Stomach smooth muscle (tissue), 2 donors: ENCODE data around the gene POLR3A.

Source experiments
- H3K27ac ChIP-seq: one replicate; pipeline ENCODE4 v1.7.0; 2013; ENCODE audit warnings: mild to moderate bottlenecking, low read length, inconsistent platforms
- H3K27me3 ChIP-seq, 2 donors: one replicate each; pipeline ENCODE4 v1.7.0; 2013; ENCODE audit warnings: low read length in 2 of 2; ENCODE audit not compliant: insufficient read depth in 2 of 2, control insufficient read depth in 1 of 2
- H3K36me3 ChIP-seq, 2 donors: one replicate each; pipeline ENCODE4 v1.7.0; 2013; ENCODE audit warnings: low read length in 2 of 2; ENCODE audit not compliant: control insufficient read depth in 2 of 2, insufficient read depth in 2 of 2
- H3K4me1 ChIP-seq: one replicate; pipeline ENCODE4 v1.7.0; 2013; ENCODE audit warnings: low read length; ENCODE audit not compliant: control insufficient read depth, insufficient read depth
- H3K4me3 ChIP-seq, 2 donors: one replicate each; pipeline ENCODE4 v1.7.0; 2013; ENCODE audit warnings: low read length in 2 of 2
- H3K9ac ChIP-seq, 2 donors: one replicate each; pipeline ENCODE4 v1.7.0; 2013; ENCODE audit warnings: low read length in 2 of 2, mild to moderate bottlenecking in 1 of 2
- H3K9me3 ChIP-seq, 2 donors: one replicate each; pipeline ENCODE4 v1.7.0; 2013; ENCODE audit warnings: low read length in 2 of 2; ENCODE audit not compliant: control insufficient read depth in 2 of 2
- donor health status: healthy.
- donor health status: Pancreatic carcinoma.

POLR3A gene

DNA sequence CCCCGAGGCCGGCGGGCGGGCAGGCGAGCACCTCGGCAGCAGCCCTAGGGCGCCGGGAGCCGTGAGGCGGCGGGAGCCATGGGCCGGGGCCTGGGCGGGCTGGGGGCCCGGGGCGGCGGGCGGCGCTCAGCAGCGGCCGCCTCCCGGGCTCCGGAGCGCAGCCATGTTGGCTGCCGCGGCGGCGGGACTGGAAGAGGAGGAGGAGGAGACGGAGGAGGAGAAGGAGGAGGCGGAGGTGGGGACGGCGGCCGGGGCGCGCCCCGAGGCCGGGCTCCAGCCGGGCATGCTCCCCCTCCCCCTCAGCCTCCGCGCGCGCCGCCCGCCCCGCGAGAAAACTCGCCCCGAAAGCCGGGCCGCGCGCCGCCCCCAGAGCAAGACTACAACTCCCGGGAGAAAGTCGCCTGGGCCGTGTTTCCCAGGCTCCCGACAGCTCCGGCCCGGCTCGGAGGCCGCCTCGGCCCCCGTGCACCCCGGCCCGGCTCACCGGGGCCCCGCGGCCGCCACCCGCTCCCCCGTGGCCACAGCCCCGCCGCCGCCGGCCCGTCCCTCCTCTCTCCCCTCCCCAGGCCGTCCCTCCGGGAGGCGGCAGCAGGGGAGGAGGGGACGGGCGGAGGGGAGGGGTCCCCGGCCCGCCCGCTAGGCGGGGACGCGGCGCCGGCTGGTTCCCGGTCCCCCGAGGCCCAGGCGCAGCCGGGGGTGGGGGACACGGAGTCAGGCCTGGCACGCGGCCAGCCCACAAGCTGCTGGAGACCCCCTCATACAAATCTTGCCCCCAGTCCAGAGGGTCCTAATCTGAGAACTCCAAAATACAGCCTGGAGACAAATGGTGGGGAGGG is 102.5 kb downstream of the POLR3A start, which contains the start of gene DLG5:
Gene DLG5 (minus strand): TSS at position 190 of the 836 bp plus-strand sequence. CDS start 235 bp downstream, outside the sequence.
- H3K9ac ChIP-seq, result peak within 1 kb of the TSS; percentile 83 to 89
- no peaks in the 10 kb centered on the region for H3K36me3 ChIP-seq
- H3K27ac ChIP-seq, result peak within 1 kb of the TSS; percentile 86
- H3K4me1 ChIP-seq, result peaks cover 37% of the 10 kb centered on the region
- peak within 1 kb of the TSS; percentile 79 to 88 for H3K4me3 ChIP-seq
- H3K9me3 ChIP-seq, result no peaks in the 10 kb centered on the region
- H3K27me3 ChIP-seq, result no peaks in the 10 kb centered on the region

DNA sequence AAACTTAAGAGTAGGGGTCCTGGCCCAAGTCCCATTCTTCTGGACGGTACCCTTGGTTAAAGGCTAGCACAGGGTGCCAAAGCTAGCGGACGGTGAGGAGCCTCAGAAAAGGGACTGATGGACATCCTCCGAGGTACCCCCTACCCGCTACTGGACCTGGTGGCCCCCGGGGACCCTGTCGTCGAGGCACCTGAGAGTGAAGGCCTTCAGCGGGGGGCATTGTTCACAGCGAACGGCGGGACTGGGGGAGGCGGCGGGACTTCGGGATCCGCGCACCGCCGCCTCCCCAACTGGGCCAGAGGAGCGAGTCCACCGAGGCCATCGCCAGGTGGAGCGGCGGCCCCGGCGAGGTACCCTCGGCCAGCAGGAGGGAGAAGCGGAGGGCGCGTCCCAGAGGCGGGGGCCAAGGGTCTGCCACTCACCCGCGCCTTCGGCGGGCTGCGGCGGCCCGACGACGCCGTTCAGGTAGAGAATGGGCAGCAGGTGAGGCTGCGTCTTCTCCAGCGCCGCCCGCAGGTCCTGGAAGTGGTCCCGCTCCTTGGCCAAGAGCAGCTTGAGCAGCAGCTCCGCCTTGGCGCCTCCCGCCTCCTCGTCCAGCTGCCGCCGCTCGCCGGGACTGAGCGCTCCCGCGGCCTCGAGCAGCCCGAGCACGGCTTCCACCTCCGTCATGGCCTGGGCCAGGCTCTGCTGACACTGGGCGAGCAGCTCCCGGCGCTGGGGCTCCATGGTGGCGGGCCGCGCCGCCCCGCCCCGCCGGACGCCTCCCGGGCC is 103.3 kb downstream of the POLR3A start:
- Histone ChIP-seq H3K27me3 (no peaks in the 10 kb centered on the region), H3K4me3 (peak overlapping the region; percentile 79 to 88), H3K4me1 (peaks cover 45% of the 10 kb centered on the region), H3K27ac (peak overlapping the region; percentile 70), H3K9ac (peak overlapping the region; percentile 83 to 89), H3K9me3 (no peaks in the 10 kb centered on the region), H3K36me3 (no peaks in the 10 kb centered on the region)

DNA sequence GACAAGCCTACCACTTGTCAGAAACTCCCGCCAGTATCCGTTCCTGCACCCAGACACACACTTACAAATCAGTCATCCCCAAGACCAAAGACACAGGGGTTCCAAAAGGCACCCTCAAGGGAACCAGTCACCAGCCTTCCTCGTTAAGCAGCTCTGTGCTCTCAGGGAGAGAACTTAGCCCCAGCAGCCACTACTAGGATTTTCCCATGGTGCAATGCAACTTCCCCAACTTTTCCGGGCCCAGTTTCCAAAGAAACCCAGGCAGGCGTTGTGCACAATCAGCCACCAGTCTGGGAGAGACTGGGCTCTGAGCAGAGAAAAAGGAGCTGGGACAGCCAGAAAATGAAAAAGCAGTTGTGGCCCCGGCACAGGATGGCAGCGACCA is 103.9 kb downstream of the POLR3A start:
- Histone ChIP-seq H3K27ac (peak overlapping the region; percentile 70), H3K4me1 (peaks cover 50% of the 10 kb centered on the region), H3K9ac (peak overlapping the region; percentile 83 to 89)

DNA sequence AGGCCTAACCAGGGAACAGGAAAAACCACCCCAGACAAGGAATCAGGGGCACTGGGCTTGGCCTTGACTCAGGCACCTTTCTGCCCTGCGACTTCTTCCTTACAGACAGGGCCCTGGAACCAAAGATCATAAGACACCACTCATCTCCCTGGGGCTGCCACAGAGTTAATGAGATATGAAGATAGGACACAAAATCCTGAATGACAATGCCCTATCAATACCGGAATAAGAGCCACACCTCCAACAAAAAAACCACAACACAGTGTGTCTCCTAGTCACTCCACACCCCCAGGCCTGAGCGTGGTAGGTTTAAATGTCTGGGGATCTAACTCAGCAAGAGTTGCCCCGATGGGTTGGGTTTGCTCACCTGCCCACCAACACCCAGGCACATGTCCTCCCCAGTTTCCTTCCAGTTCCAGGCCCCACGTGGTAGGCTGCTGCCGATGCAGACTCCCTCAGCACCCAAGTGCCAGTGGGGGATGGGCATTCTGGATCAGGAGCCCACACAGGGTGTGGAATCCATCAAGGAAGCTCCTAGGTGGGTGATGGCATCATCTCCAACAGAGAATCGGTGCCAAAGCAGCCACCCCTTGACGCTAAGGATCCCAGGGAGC is 106.6 kb downstream of the POLR3A start:
- no peak overlapping the region for H3K27ac ChIP-seq
- peak overlapping the region in 1 of 2 donors; percentile 36 for H3K9ac ChIP-seq
- H3K27me3 ChIP-seq, result no peaks in the 10 kb centered on the region
- H3K4me3 ChIP-seq, result peak overlapping the region; percentile 22 to 34
- no peaks in the 10 kb centered on the region for H3K36me3 ChIP-seq
- H3K4me1 ChIP-seq, result peaks cover 63% of the 10 kb centered on the region
- H3K9me3 ChIP-seq, result no peaks in the 10 kb centered on the region

More for the DNA sequence above, 103.9 kb downstream of the POLR3A start:
- no peaks in the 10 kb centered on the region for H3K27me3 ChIP-seq
- no peaks in the 10 kb centered on the region for H3K36me3 ChIP-seq
- H3K4me3 ChIP-seq, result peak overlapping the region; percentile 79 to 88
- no peaks in the 10 kb centered on the region for H3K9me3 ChIP-seq

DNA sequence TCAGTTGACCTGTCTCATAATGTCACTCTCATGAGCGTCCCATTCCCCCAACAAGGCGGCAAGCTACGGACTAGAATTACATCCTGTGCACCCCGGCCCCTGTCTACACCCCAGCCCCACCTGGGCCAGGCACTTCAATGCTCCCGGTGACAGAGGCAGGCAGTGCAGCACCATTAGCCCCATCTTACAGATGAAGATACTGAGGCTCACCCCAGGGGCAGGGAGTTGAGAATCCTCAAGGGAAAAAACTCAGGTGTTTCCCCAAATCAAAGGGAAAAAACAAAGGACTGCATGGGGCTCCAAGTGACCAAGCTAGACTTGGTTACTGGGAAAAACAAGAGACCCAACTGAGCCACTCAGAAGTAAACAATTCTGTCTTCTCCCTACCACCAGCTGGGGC is 107.3 kb downstream of the POLR3A start:
- H3K27me3 ChIP-seq, result no peaks in the 10 kb centered on the region
- no peak overlapping the region for H3K27ac ChIP-seq
- no peaks in the 10 kb centered on the region for H3K36me3 ChIP-seq
- H3K4me3 ChIP-seq, result no peak overlapping the region
- H3K4me1 ChIP-seq, result peaks cover 58% of the 10 kb centered on the region
- no peaks in the 10 kb centered on the region for H3K9me3 ChIP-seq
- H3K9ac ChIP-seq, result no peak overlapping the region

DNA sequence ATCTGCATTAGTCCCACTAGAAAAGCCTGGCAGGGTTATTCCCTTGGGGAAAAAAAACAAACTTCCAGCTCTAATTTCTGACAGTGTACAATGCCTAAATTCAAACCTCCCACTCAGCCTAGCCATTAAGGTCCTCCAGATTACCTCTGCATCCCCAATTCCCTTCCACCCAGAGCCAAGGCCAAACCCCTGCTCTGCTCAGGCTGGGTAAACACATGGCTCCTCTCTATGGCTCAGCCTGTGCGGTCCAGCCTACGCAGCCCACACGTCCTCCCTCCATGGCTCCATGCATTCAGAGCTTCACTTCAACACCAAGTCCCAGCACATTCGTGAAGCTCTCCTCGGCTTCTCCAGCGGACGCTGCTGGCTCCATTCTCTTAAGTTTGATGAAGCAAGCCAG is 107.9 kb downstream of the POLR3A start:
- Histone ChIP-seq H3K9ac (no peak overlapping the region), H3K36me3 (no peaks in the 10 kb centered on the region), H3K4me3 (no peak overlapping the region), H3K27me3 (no peaks in the 10 kb centered on the region), H3K27ac (no peak overlapping the region), H3K9me3 (no peaks in the 10 kb centered on the region), H3K4me1 (peaks cover 57% of the 10 kb centered on the region)

DNA sequence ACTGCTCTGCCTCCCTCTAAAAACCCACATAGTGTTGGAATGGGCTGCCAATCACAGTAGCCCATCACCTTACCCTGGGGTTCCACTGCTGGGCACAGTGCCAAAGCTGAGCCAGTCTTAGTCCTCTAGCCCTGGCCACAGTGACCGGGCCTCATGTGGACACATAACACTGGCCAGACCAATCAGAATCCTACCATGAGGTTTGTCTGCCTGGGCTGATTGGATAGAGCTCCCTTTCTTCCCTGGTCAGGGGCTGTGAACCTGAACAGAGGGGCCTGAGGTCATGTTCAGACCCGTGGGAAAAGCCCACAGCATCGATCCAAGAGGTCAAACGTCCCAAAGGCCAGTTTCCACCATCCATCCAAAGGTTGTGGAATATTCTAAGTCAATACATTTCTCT is 108.8 kb downstream of the POLR3A start:
- H3K9ac ChIP-seq, result no peak overlapping the region
- H3K9me3 ChIP-seq, result no peaks in the 10 kb centered on the region
- no peaks in the 10 kb centered on the region for H3K27me3 ChIP-seq
- peaks cover 53% of the 10 kb centered on the region for H3K4me1 ChIP-seq
- no peak overlapping the region for H3K27ac ChIP-seq
- H3K36me3 ChIP-seq, result no peaks in the 10 kb centered on the region
- H3K4me3 ChIP-seq, result no peak overlapping the region

DNA sequence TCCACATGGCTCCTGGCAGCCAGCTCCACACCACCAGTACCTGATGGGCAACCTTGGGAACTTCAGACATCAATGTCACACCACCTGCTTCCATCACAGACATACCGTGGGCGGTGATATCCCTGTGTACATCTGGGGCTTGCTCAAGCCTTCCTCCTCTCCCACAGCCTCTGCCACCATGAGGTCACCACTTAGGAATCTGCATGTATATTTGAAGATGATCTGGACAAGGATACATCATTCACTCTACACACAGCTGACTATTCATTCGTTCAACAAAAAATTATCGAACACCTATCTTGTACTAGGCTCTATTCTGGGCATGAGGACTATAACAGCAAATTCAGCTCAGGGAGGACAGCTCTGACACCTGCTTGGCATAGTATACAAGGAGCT is 109.6 kb downstream of the POLR3A start:
- H3K9ac ChIP-seq, result no peak overlapping the region
- no peak overlapping the region for H3K4me3 ChIP-seq
- H3K36me3 ChIP-seq, result no peaks in the 10 kb centered on the region
- H3K4me1 ChIP-seq, result peaks cover 50% of the 10 kb centered on the region
- H3K9me3 ChIP-seq, result no peaks in the 10 kb centered on the region
- H3K27me3 ChIP-seq, result no peaks in the 10 kb centered on the region
- no peak overlapping the region for H3K27ac ChIP-seq
